ENCODE measurements around the gene TFF2. TPM values are rescaled to one million over a fixed set of nuclear protein-coding genes. Genes with fewer than 3 reads are reported as not detected.

TFF2 gene
- total RNA-seq, 3 donors from 2014 or later, result 1.1 to 1.7 TPM; not detected in 1

GRCh38 chr21:42330380-42331371, 20.1 kb downstream of the TFF2 start:
- peak in 1 of 3 donors; percentile 1 for DNase-seq
- TF ChIP-seq, protein P1, sequence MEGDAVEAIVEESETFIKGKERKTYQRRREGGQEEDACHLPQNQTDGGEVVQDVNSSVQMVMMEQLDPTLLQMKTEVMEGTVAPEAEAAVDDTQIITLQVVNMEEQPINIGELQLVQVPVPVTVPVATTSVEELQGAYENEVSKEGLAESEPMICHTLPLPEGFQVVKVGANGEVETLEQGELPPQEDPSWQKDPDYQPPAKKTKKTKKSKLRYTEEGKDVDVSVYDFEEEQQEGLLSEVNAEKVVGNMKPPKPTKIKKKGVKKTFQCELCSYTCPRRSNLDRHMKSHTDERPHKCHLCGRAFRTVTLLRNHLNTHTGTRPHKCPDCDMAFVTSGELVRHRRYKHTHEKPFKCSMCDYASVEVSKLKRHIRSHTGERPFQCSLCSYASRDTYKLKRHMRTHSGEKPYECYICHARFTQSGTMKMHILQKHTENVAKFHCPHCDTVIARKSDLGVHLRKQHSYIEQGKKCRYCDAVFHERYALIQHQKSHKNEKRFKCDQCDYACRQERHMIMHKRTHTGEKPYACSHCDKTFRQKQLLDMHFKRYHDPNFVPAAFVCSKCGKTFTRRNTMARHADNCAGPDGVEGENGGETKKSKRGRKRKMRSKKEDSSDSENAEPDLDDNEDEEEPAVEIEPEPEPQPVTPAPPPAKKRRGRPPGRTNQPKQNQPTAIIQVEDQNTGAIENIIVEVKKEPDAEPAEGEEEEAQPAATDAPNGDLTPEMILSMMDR (IDR thresholded peaks at IDR 0.05), result no peak
- Histone ChIP-seq H3K4me3 (no peak overlapping the region), H3K9me3 (no peaks in the 10 kb centered on the region), H3K4me1 (ENCODE audit: low read depth) (peaks cover 9% of the 10 kb centered on the region), H3K36me3 (ENCODE audit: low read depth) (no peaks in the 10 kb centered on the region)
- ATAC-seq, result peak; percentile 21
- intact Hi-C loops (cut with DNase I, micrococcal nuclease), result no loop called here

DNA sequence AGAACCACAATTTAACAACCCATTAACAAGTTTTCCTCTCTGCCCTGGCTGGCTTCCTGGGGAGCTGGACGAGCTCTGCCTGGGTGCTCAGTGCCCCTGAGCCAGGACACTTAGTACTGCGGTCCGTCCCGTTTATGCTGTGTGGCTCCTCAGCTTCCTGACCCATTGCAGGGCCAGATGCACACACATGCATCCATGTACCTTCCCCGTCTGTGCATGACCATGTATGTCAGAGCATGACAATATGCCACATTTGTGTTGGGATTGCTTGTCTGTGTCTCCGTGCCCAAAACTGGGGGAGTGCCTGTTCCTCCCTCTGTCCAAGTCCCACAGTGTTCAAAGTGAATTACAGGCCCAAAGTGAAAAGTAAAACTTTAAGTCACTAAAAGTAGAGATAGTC, 25.9 kb downstream of the TFF2 start:
- Histone ChIP-seq H3K4me3 (no peak overlapping the region), H3K36me3 (ENCODE audit: low read depth) (no peaks in the 10 kb centered on the region), H3K4me1 (ENCODE audit: low read depth) (peaks cover 3% of the 10 kb centered on the region), H3K9me3 (no peaks in the 10 kb centered on the region)
- no peak for DNase-seq
- TF ChIP-seq, protein P1 (IDR thresholded peaks at IDR 0.05), result no peak
- intact Hi-C loops (cut with DNase I, micrococcal nuclease), result no loop called here
- ATAC-seq, result no peak

- H3K4me1 ChIP-seq (ENCODE audit: low read depth), result peaks cover 7% of the 10 kb centered on the region
- H3K4me3 ChIP-seq, result no peak overlapping the region
- TF ChIP-seq, protein P1 (IDR thresholded peaks at IDR 0.05), result no peak
- H3K36me3 ChIP-seq (ENCODE audit: low read depth), result no peaks in the 10 kb centered on the region
- ATAC-seq (no peak), DNase-seq (no peak)
- intact Hi-C loops (cut with DNase I, micrococcal nuclease), result no loop called here
- no peaks in the 10 kb centered on the region for H3K9me3 ChIP-seq
These were observed 28.9 kb downstream of the TFF2 start for GRCh38 chr21:42321845-42322244.

- Histone ChIP-seq H3K9me3 (no peaks in the 10 kb centered on the region), H3K4me3 (no peak overlapping the region), H3K4me1 (ENCODE audit: low read depth) (peaks cover 13% of the 10 kb centered on the region), H3K36me3 (ENCODE audit: low read depth) (no peaks in the 10 kb centered on the region)
- DNase-seq (no peak), ATAC-seq (no peak)
- intact Hi-C loops (cut with DNase I, micrococcal nuclease), result no loop called here
- TF ChIP-seq, protein P1 (IDR thresholded peaks at IDR 0.05), result no peak
These were observed 29.6 kb downstream of the TFF2 start for GRCh38 chr21:42321231-42321630.

DNA sequence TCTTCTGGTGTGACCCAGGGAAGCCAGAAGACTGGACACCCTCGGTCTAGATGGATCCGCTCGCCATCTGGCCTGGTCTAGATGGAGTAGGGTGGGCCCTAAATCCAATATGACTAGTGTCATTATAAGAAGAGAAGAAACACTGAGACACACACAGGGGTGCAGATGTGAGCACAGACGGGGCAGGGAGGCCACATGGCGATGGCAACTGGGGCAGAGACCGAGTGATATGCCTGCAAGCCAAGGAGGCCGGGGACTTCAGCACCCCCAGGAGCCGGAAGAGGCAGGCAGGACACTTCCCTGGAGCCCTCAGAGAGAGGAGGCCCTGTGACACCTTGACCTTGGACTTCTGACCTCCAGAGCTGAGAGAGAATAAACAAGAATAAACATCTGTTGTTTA, 30.0 kb downstream of the TFF2 start:
- DNase-seq, result no peak
- no peak for ATAC-seq
- H3K9me3 ChIP-seq, result no peaks in the 10 kb centered on the region
- no peaks in the 10 kb centered on the region for H3K36me3 ChIP-seq (ENCODE audit: low read depth)
- H3K4me3 ChIP-seq, result no peak overlapping the region
- intact Hi-C loops (cut with DNase I, micrococcal nuclease), result no loop called here
- H3K4me1 ChIP-seq (ENCODE audit: low read depth), result peaks cover 16% of the 10 kb centered on the region
- TF ChIP-seq, protein P1 (IDR thresholded peaks at IDR 0.05), result no peak
